Measurements from ENCODE around the gene KLF3.

GRCh38 chr4:38668203-38668971, 4.4 kb downstream of the KLF3 start:
- TF ChIP-seq EZH2phosphoT487 (IDR thresholded peaks at IDR 0.05; ENCODE audit: insufficient read depth, low read depth) (no peak), EZH2 (IDR thresholded peaks at IDR 0.05; ENCODE audit: insufficient read depth, poor library complexity, severe bottlenecking) (no peak)
